C4-2B (cell line): ENCODE measurements around the gene KRTAP9-4.

Experiments
- CTCF ChIP-seq: fragments of 450-650 bp; conservative IDR thresholded peaks from 2 replicates; pipeline ENCODE4 v1.5.1; 2017; ENCODE audit warnings: mild to moderate bottlenecking
- ZFX ChIP-seq: fragments of 450-650 bp; IDR thresholded peaks from 2 replicates; pipeline ENCODE4 v1.6.1; 2017

GRCh38 chr17:41287050-41287449 lies 37.6 kb downstream of the KRTAP9-4 start:
- TF ChIP-seq CTCF: no peak
- no peak for TF ChIP-seq ZFX
